Measurements from ENCODE around the gene RBM5. TPM values are rescaled to one million over a fixed set of nuclear protein-coding genes. Genes with fewer than 3 reads are reported as not detected.
A peak's percentile ranks its signal among the peaks of the same experiment; 100 is the strongest.

RBM5 gene
- total and polyA plus RNA-seq, 2 experiments from 2014 or later = 44.9 to 111 TPM

DNA sequence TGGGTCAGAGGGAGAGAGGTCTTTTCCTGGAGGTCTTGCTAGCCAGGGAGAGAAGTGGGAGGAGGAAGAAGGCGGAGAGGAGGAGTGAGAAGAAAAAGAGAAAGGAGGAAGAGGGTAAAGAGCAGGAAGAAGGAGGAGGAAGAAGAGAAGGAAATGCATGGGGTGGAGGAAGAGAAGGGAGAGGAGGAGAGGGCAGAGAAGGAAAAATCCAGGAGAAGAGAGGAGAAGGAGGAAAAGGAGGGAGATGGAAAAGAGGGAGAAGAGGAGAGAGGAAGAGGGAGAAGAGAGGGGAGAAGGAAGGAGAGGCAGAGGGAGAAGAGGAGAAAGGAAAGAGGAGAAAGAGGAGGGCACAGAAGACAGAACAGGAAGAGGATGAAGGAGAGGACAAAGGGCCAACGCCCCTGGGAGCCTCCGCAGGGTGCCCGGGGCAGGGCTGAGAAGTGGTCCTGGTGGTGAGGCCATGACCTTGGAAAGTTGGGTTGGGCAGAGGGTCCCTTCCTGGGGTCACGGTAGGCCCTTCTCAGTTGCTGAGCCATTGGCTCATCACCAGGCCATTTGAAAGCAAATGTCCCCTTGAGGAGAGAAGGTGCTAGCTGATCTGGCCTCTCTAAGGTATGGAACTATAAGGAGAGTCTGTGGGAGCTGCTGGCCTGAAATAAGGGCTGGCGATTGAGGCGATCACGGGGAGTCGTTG, 65.2 kb downstream of the RBM5 start:
- Mint-ChIP-seq H3K36me3 (ENCODE audit: low read depth) (peaks cover 4% of the 10 kb centered on the region; the same call in 1 of the 3 replicates), H3K4me3 (peak overlapping the region; percentile 84), H3K9me3 (no peaks in the 10 kb centered on the region), H3K27ac (no peak overlapping the region), H3K4me1 (peaks cover 71% of the 10 kb centered on the region), H3K27me3 (ENCODE audit: insufficient read depth, low read depth, poor library complexity) (peaks cover 35% of the 10 kb centered on the region)
- Histone ChIP-seq H3K27me3 (ENCODE audit: insufficient read depth) (peaks cover 21% of the 10 kb centered on the region), H2AFZ (peak overlapping the region; percentile 74; the same call in 1 of the 2 replicates), H4K20me1 (replicated peaks; ENCODE audit: insufficient read depth) (0 out of 2 replicates have a peak, but pooled peaks cover 4% of the 10 kb centered on the region), H3K4me2 (peak overlapping the region; percentile 91), H3K27ac (ENCODE audit: low read depth) (no peak overlapping the region), H3K36me3 (ENCODE audit: insufficient read depth) (no peaks in the 10 kb centered on the region), H3K9me2 (ENCODE audit: insufficient read depth) (no peaks in the 10 kb centered on the region; the same call in 1 of the 2 replicates), H3K4me3 (peak overlapping the region; percentile 91), H3K4me1 (ENCODE audit: insufficient read depth) (peaks cover 44% of the 10 kb centered on the region), H3F3A (replicated peaks; ENCODE audit: low read depth) (peaks cover 6% of the 10 kb centered on the region; the same call in 1 of the 2 replicates), H3K79me2 (replicated peaks; ENCODE audit: insufficient read depth) (peaks cover 28% of the 10 kb centered on the region)
- ATAC-seq (no peak), DNase-seq (ENCODE audit: low spot score) (no peak)
- no peak for TF ChIP-seq ZNF114 (CRISPR knock-in tag; IDR thresholded peaks at IDR 0.05)
- TF ChIP-seq, protein P1, sequence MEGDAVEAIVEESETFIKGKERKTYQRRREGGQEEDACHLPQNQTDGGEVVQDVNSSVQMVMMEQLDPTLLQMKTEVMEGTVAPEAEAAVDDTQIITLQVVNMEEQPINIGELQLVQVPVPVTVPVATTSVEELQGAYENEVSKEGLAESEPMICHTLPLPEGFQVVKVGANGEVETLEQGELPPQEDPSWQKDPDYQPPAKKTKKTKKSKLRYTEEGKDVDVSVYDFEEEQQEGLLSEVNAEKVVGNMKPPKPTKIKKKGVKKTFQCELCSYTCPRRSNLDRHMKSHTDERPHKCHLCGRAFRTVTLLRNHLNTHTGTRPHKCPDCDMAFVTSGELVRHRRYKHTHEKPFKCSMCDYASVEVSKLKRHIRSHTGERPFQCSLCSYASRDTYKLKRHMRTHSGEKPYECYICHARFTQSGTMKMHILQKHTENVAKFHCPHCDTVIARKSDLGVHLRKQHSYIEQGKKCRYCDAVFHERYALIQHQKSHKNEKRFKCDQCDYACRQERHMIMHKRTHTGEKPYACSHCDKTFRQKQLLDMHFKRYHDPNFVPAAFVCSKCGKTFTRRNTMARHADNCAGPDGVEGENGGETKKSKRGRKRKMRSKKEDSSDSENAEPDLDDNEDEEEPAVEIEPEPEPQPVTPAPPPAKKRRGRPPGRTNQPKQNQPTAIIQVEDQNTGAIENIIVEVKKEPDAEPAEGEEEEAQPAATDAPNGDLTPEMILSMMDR (conservative IDR thresholded peaks at IDR 0.05; ENCODE audit: low read depth in 2 of 2) = no peak
- TF ChIP-seq, protein P2, sequence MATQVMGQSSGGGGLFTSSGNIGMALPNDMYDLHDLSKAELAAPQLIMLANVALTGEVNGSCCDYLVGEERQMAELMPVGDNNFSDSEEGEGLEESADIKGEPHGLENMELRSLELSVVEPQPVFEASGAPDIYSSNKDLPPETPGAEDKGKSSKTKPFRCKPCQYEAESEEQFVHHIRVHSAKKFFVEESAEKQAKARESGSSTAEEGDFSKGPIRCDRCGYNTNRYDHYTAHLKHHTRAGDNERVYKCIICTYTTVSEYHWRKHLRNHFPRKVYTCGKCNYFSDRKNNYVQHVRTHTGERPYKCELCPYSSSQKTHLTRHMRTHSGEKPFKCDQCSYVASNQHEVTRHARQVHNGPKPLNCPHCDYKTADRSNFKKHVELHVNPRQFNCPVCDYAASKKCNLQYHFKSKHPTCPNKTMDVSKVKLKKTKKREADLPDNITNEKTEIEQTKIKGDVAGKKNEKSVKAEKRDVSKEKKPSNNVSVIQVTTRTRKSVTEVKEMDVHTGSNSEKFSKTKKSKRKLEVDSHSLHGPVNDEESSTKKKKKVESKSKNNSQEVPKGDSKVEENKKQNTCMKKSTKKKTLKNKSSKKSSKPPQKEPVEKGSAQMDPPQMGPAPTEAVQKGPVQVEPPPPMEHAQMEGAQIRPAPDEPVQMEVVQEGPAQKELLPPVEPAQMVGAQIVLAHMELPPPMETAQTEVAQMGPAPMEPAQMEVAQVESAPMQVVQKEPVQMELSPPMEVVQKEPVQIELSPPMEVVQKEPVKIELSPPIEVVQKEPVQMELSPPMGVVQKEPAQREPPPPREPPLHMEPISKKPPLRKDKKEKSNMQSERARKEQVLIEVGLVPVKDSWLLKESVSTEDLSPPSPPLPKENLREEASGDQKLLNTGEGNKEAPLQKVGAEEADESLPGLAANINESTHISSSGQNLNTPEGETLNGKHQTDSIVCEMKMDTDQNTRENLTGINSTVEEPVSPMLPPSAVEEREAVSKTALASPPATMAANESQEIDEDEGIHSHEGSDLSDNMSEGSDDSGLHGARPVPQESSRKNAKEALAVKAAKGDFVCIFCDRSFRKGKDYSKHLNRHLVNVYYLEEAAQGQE (IDR thresholded peaks at IDR 0.05; ENCODE audit: unreplicated experiment) = no peak
- TF ChIP-seq CREB1 (CRISPR knock-in tag; IDR thresholded peaks at IDR 0.05; ENCODE audit: low read depth) = no peak

DNA sequence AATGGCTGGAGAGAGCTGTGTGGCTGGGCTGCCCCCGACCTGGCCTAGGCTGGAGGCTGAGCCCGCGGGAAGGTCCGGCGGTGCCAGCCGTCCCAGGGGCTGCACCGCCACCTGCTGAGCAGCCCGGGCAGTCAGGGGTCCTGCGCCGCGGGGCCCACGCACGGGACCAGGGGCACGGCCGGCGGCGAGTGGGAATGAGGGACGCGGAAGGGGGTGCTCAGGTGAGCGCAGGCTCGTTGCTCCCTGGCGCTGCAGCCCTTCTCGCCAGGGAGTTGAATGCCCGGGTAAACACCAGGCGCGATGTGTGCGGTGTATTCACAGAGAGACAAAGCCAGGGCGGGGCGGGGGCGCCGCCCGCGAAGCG, 65.7 kb downstream of the RBM5 start:
- H2AFZ ChIP-seq = peak overlapping the region; percentile 74; the same call in 1 of the 2 replicates
- Mint-ChIP-seq H3K36me3 (ENCODE audit: low read depth) (peaks cover 5% of the 10 kb centered on the region; the same call in 1 of the 3 replicates), H3K4me3 (peak overlapping the region; percentile 84), H3K27me3 (ENCODE audit: insufficient read depth, low read depth, poor library complexity) (peaks cover 30% of the 10 kb centered on the region), H3K9me3 (no peaks in the 10 kb centered on the region), H3K27ac (no peak overlapping the region), H3K4me1 (peaks cover 72% of the 10 kb centered on the region)
- peak overlapping the region; percentile 91 for H3K4me3 ChIP-seq
- peaks cover 21% of the 10 kb centered on the region for H3K27me3 ChIP-seq (ENCODE audit: insufficient read depth)
- DNase-seq (ENCODE audit: low spot score) (peak; percentile 51), ATAC-seq (peak; percentile 21)
- TF ChIP-seq, protein P3, sequence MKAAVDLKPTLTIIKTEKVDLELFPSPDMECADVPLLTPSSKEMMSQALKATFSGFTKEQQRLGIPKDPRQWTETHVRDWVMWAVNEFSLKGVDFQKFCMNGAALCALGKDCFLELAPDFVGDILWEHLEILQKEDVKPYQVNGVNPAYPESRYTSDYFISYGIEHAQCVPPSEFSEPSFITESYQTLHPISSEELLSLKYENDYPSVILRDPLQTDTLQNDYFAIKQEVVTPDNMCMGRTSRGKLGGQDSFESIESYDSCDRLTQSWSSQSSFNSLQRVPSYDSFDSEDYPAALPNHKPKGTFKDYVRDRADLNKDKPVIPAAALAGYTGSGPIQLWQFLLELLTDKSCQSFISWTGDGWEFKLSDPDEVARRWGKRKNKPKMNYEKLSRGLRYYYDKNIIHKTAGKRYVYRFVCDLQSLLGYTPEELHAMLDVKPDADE (IDR thresholded peaks at IDR 0.05) = no peak
- TF ChIP-seq, protein P1 (conservative IDR thresholded peaks at IDR 0.05; ENCODE audit: low read depth in 2 of 2) = peak in 1 of 2 experiments; percentile 43; a peak in 2 of 4 replicates
- H4K20me1 ChIP-seq (replicated peaks; ENCODE audit: insufficient read depth) = 0 out of 2 replicates have a peak, but pooled peaks cover 7% of the 10 kb centered on the region
- peak overlapping the region; percentile 91 for H3K4me2 ChIP-seq
- H3K9me2 ChIP-seq (ENCODE audit: insufficient read depth) = no peaks in the 10 kb centered on the region; the same call in 1 of the 2 replicates
- peaks cover 32% of the 10 kb centered on the region for H3K79me2 ChIP-seq (replicated peaks; ENCODE audit: insufficient read depth)
- H3F3A ChIP-seq (replicated peaks; ENCODE audit: low read depth) = peaks cover 9% of the 10 kb centered on the region; the same call in 1 of the 2 replicates
- H3K4me1 ChIP-seq (ENCODE audit: insufficient read depth) = peaks cover 50% of the 10 kb centered on the region
- H3K27ac ChIP-seq (ENCODE audit: low read depth) = no peak overlapping the region
- H3K36me3 ChIP-seq (ENCODE audit: insufficient read depth) = no peaks in the 10 kb centered on the region
